ENCODE data around the gene VASN.

Gene VASN

DNA sequence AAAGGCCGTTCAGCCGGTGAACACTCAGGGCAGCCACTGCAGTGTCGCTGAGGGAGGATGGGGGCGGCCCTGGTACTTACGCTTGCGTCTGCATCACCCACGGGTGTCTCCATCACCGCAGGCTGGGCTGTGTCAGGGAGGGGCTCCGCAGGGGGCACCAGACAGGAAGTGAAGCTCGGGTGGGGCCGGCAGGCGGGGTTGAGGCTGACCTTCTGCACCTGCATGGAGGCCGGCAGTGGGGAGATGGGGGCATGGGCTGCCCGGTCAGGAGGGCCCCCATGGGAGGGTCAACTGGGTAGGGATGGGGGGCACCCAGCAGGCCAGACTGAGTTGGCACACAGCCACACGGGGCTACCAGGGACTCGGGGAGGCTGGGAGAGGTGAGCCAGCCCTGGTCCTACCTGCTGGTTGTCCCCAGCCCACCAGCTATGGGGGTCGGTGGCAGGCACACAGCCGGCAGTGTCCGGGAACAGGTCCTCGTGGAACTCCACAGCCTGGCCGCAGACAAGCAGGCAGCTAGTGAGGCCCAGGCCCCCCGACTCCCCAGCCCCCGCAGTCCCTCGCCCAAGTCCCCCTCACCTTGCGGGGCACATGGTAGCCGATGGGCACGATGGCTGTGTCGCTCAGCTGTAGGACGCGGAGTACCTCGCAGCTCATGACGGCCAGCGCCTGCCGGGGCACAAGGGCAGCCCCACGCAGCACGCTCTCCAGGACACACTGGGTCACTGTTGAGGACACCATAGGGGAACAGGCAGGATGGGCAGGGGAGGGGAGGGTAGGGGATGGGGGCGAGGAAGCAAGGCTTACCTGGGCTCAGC is 7.2 kb upstream of the VASN start:
- Histone ChIP-seq H3K27ac (ENCODE audit: low read length) (no peak overlapping the region), H3K9me2 (replicated peaks; ENCODE audit: insufficient read depth, low read length) (no peaks in the 10 kb centered on the region), H3K27me3 (replicated peaks; ENCODE audit: insufficient read depth, low read length) (no peaks in the 10 kb centered on the region), H4K20me1 (ENCODE audit: insufficient read depth, low read length) (no peaks in the 10 kb centered on the region), H2AFZ (ENCODE audit: low read length) (no peak overlapping the region), H3K9me3 (replicated peaks; ENCODE audit: insufficient read depth, low read length) (no peaks in the 10 kb centered on the region), H3K4me3 (ENCODE audit: low read length) (no peak overlapping the region), H3K4me2 (ENCODE audit: low read depth, low read length) (no peak overlapping the region), H3K36me3 (replicated peaks; ENCODE audit: insufficient read depth, low read length) (no peaks in the 10 kb centered on the region; the same call in 1 of the 2 replicates), H3K9ac (ENCODE audit: low read length) (no peak overlapping the region), H3K4me1 (ENCODE audit: low read length) (no peaks in the 10 kb centered on the region), H3K79me2 (ENCODE audit: low read length) (peaks cover 3% of the 10 kb centered on the region; the same call in 1 of the 2 replicates), H3F3A (ENCODE audit: insufficient read depth, low read length) (no peaks in the 10 kb centered on the region)
- DNase-seq, result no peak
- TF ChIP-seq EZH2 (optimal IDR thresholded peaks at IDR 0.05; ENCODE audit: low read depth, low read length), result no peak
- no peak for TF ChIP-seq EZH2phosphoT487 (IDR thresholded peaks at IDR 0.05; ENCODE audit: low read length)
- TF ChIP-seq, protein P1, sequence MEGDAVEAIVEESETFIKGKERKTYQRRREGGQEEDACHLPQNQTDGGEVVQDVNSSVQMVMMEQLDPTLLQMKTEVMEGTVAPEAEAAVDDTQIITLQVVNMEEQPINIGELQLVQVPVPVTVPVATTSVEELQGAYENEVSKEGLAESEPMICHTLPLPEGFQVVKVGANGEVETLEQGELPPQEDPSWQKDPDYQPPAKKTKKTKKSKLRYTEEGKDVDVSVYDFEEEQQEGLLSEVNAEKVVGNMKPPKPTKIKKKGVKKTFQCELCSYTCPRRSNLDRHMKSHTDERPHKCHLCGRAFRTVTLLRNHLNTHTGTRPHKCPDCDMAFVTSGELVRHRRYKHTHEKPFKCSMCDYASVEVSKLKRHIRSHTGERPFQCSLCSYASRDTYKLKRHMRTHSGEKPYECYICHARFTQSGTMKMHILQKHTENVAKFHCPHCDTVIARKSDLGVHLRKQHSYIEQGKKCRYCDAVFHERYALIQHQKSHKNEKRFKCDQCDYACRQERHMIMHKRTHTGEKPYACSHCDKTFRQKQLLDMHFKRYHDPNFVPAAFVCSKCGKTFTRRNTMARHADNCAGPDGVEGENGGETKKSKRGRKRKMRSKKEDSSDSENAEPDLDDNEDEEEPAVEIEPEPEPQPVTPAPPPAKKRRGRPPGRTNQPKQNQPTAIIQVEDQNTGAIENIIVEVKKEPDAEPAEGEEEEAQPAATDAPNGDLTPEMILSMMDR (IDR thresholded peaks at IDR 0.05; ENCODE audit: low read length), result no peak

DNA sequence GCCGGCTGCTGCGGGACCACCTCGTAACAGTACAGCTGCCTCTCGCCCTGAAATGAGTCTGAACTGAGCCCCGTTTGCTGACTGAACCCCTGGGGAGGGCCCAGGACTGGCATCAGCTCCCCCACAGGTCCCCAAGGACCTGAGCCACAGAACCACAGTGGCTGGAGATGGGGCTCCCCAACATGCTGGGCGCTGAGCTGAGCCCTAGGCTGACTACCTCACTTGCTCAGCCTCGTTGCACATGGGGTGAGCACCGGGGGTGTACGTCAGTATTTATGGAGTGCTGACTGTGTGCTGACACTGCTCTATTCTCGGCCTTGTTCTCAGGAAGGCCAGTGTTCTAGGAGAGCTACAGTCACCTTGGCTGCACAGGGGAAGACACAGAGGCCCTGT is 6.6 kb upstream of the VASN start:
- DNase-seq, result no peak
- Histone ChIP-seq H4K20me1 (ENCODE audit: insufficient read depth, low read length) (no peaks in the 10 kb centered on the region), H3K4me3 (ENCODE audit: low read length) (no peak overlapping the region), H3K9ac (ENCODE audit: low read length) (no peak overlapping the region), H3K36me3 (replicated peaks; ENCODE audit: insufficient read depth, low read length) (no peaks in the 10 kb centered on the region; the same call in 1 of the 2 replicates), H3K9me2 (replicated peaks; ENCODE audit: insufficient read depth, low read length) (no peaks in the 10 kb centered on the region), H3F3A (ENCODE audit: insufficient read depth, low read length) (no peaks in the 10 kb centered on the region), H2AFZ (ENCODE audit: low read length) (no peak overlapping the region), H3K9me3 (replicated peaks; ENCODE audit: insufficient read depth, low read length) (no peaks in the 10 kb centered on the region), H3K27ac (ENCODE audit: low read length) (no peak overlapping the region), H3K27me3 (replicated peaks; ENCODE audit: insufficient read depth, low read length) (no peaks in the 10 kb centered on the region), H3K79me2 (ENCODE audit: low read length) (peaks cover 3% of the 10 kb centered on the region; the same call in 1 of the 2 replicates), H3K4me1 (ENCODE audit: low read length) (no peaks in the 10 kb centered on the region), H3K4me2 (ENCODE audit: low read depth, low read length) (no peak overlapping the region)
- TF ChIP-seq EZH2 (optimal IDR thresholded peaks at IDR 0.05; ENCODE audit: low read depth, low read length) (no peak), EZH2phosphoT487 (IDR thresholded peaks at IDR 0.05; ENCODE audit: low read length) (no peak)
- TF ChIP-seq, protein P1 (IDR thresholded peaks at IDR 0.05; ENCODE audit: low read length), result no peak

DNA sequence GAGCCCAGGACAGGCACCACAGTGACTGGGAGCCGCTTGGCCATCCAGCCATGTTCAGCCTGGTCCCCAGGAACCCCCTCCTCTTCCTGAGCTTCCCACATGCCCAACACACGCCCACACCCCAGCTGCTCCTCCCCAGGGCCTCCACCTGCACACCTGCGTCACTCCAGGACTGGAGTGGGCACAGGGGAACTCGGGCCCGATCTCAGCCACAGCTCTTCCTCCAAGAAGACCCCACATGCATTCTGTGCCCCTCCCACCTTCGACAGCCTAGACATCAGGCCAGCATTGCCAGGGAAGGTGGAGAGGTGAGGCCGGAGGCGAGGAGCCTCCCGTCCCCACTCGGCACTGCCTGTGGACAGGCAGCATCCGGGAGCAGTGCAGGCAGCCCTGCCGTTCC is 6.0 kb upstream of the VASN start:
- H3K79me2 ChIP-seq (ENCODE audit: low read length), result peaks cover 5% of the 10 kb centered on the region
- no peaks in the 10 kb centered on the region for H3K9me2 ChIP-seq (replicated peaks; ENCODE audit: insufficient read depth, low read length)
- no peaks in the 10 kb centered on the region for H4K20me1 ChIP-seq (ENCODE audit: insufficient read depth, low read length)
- no peaks in the 10 kb centered on the region for H3K4me1 ChIP-seq (ENCODE audit: low read length)
- no peak for DNase-seq
- H3K4me2 ChIP-seq (ENCODE audit: low read depth, low read length), result no peak overlapping the region
- no peak for TF ChIP-seq EZH2phosphoT487 (IDR thresholded peaks at IDR 0.05; ENCODE audit: low read length)
- TF ChIP-seq EZH2 (optimal IDR thresholded peaks at IDR 0.05; ENCODE audit: low read depth, low read length), result no peak
- TF ChIP-seq, protein P1 (IDR thresholded peaks at IDR 0.05; ENCODE audit: low read length), result no peak
- H3K36me3 ChIP-seq (replicated peaks; ENCODE audit: insufficient read depth, low read length), result no peaks in the 10 kb centered on the region; the same call in 1 of the 2 replicates
- H3K27ac ChIP-seq (ENCODE audit: low read length), result no peak overlapping the region
- no peaks in the 10 kb centered on the region for H3F3A ChIP-seq (ENCODE audit: insufficient read depth, low read length)
- no peaks in the 10 kb centered on the region for H3K27me3 ChIP-seq (replicated peaks; ENCODE audit: insufficient read depth, low read length)
- H2AFZ ChIP-seq (ENCODE audit: low read length), result no peak overlapping the region
- H3K4me3 ChIP-seq (ENCODE audit: low read length), result no peak overlapping the region
- H3K9ac ChIP-seq (ENCODE audit: low read length), result no peak overlapping the region
- H3K9me3 ChIP-seq (replicated peaks; ENCODE audit: insufficient read depth, low read length), result no peaks in the 10 kb centered on the region
